ENCODE results near the gene COLEC12. TPM values are rescaled to one million over a fixed set of nuclear protein-coding genes. Genes with fewer than 3 reads are reported as not detected.

COLEC12 gene
- total RNA-seq, 1 experiment from 2014 or later: 0.03 TPM

- peaks cover 2% of the 10 kb centered on the region for H3K27me3 ChIP-seq (ENCODE audit: control insufficient read depth, insufficient read depth, low read length)
- no peaks in the 10 kb centered on the region for H3K36me3 ChIP-seq (ENCODE audit: control insufficient read depth, insufficient read depth, low read length)
- ATAC-seq (no peak), DNase-seq (ENCODE audit: low read depth, low spot score) (no peak)
- no peaks in the 10 kb centered on the region for H3K9me3 ChIP-seq (ENCODE audit: control insufficient read depth, insufficient read depth, low read depth, low read length)
- no peak overlapping the region for H3K27ac ChIP-seq (ENCODE audit: low read length)
- TF ChIP-seq TCF7L2 (IDR thresholded peaks at IDR 0.05; ENCODE audit: low read depth, low read length) (no peak), SIN3A (IDR thresholded peaks at IDR 0.05; ENCODE audit: borderline replicate concordance, insufficient read depth, low read depth, low read length) (no peak), REST (IDR thresholded peaks at IDR 0.05; ENCODE audit: insufficient read depth in 1 of 2, low read depth in 2 of 2, low read length in 1 of 2) (no peak), POLR2AphosphoS5 (IDR thresholded peaks at IDR 0.05; ENCODE audit: low read depth, low read length) (no peak)
- TF ChIP-seq, protein P1, sequence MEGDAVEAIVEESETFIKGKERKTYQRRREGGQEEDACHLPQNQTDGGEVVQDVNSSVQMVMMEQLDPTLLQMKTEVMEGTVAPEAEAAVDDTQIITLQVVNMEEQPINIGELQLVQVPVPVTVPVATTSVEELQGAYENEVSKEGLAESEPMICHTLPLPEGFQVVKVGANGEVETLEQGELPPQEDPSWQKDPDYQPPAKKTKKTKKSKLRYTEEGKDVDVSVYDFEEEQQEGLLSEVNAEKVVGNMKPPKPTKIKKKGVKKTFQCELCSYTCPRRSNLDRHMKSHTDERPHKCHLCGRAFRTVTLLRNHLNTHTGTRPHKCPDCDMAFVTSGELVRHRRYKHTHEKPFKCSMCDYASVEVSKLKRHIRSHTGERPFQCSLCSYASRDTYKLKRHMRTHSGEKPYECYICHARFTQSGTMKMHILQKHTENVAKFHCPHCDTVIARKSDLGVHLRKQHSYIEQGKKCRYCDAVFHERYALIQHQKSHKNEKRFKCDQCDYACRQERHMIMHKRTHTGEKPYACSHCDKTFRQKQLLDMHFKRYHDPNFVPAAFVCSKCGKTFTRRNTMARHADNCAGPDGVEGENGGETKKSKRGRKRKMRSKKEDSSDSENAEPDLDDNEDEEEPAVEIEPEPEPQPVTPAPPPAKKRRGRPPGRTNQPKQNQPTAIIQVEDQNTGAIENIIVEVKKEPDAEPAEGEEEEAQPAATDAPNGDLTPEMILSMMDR (IDR thresholded peaks at IDR 0.05): no peak
- no TSS peak for BruUV-seq (replicated peaks)
- H3K4me1 ChIP-seq (ENCODE audit: control insufficient read depth, insufficient read depth, low read length): no peaks in the 10 kb centered on the region
- intact Hi-C loops (cut with micrococcal nuclease; ENCODE audit: unreplicated experiment) (no loop called here), in situ Hi-C loops (cut with HindIII; ENCODE audit: low pct_unique_long_range_greater_than_20kb, low sequenced_read_pairs) (no loop called here)
- POLR2A ChIA-PET: no interaction called here
- H3K4me3 ChIP-seq (ENCODE audit: low read depth in 2 of 2, low read length in 2 of 2): no peak overlapping the region
- CTCF ChIA-PET: no interaction called here
These were observed 104.3 kb downstream of the COLEC12 start for GRCh38 chr18:396251-396555.

DNA sequence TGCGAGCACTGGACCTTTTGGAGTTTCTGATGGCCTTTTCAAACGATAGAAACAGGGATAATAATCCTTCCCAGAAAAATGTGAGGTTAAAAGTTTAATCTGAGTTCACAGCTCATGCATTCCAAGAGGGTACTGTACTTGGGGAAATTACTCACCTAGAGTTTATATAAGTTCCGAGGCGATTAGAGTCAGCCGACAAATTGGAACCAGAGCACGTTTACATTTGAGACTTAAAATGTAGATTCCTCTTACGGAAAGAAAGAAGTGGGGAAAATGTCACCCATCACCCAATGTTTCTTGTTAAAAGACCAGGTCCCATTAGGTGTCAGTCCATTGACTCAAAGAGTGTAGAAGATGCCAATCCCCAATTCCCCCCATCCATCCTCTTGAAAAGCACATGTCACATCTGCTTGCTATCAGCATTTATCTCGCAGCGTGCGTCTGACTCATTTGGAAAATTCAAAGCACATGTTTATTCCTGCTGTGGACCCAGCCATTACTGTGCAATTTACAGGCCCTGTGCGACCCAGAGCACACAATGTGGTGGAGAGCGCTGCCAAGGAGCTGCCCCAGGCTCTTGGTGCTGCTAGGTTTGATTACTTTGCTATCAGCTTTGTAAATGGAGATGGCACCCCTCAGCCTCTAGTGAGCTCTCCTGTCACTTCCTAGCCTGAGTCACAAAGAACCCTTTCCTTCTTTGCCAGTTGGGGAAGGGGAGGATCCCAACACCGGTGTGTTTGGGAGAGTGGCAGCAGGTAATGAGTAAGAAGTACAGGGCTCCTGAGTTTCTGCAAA lies 104.8 kb downstream of the COLEC12 start:
- ATAC-seq (no peak), DNase-seq (ENCODE audit: low read depth, low spot score) (no peak)
- Histone ChIP-seq H3K4me1 (ENCODE audit: control insufficient read depth, insufficient read depth, low read length) (no peaks in the 10 kb centered on the region), H3K36me3 (ENCODE audit: control insufficient read depth, insufficient read depth, low read length) (no peaks in the 10 kb centered on the region), H3K9me3 (ENCODE audit: control insufficient read depth, insufficient read depth, low read depth, low read length) (no peaks in the 10 kb centered on the region), H3K27me3 (ENCODE audit: control insufficient read depth, insufficient read depth, low read length) (peaks cover 4% of the 10 kb centered on the region), H3K4me3 (ENCODE audit: low read depth in 2 of 2, low read length in 2 of 2) (no peak overlapping the region), H3K27ac (ENCODE audit: low read length) (no peak overlapping the region)
- in situ Hi-C loops (cut with HindIII; ENCODE audit: low pct_unique_long_range_greater_than_20kb, low sequenced_read_pairs) (no loop called here), intact Hi-C loops (cut with micrococcal nuclease; ENCODE audit: unreplicated experiment) (no loop called here)
- no peak for TF ChIP-seq REST (IDR thresholded peaks at IDR 0.05; ENCODE audit: insufficient read depth in 1 of 2, low read depth in 2 of 2, low read length in 1 of 2)
- no peak for TF ChIP-seq TCF7L2 (IDR thresholded peaks at IDR 0.05; ENCODE audit: low read depth, low read length)
- TF ChIP-seq, protein P1 (IDR thresholded peaks at IDR 0.05): no peak
- TF ChIP-seq SIN3A (IDR thresholded peaks at IDR 0.05; ENCODE audit: borderline replicate concordance, insufficient read depth, low read depth, low read length): no peak
- TF ChIP-seq POLR2AphosphoS5 (IDR thresholded peaks at IDR 0.05; ENCODE audit: low read depth, low read length): no peak
- BruUV-seq (replicated peaks): no TSS peak
- CTCF ChIA-PET: no interaction called here
- POLR2A ChIA-PET: no interaction called here

All from Panc1 (cell line).